K562 (cell line): ENCODE measurements around the gene CPSF4. TPM values are rescaled to one million over a fixed set of nuclear protein-coding genes. Genes with fewer than 3 reads are reported as not detected.

Source experiments
- CREM ChIP-seq: IDR thresholded peaks from 2 replicates; pipeline ENCODE4 v1.6.1; 2014; ENCODE audit warnings: antibody characterized with exemption, low read depth
- EGR1 ChIP-seq: fragments of 450-650 bp; conservative IDR thresholded peaks from 2 replicates; pipeline ENCODE4 v1.6.1; 2017; ENCODE audit warnings: mild to moderate bottlenecking
- LEF1 ChIP-seq: fragments of 450-650 bp; IDR thresholded peaks from 2 replicates; pipeline ENCODE4 v1.6.1; 2016; ENCODE audit warnings: mild to moderate bottlenecking
- MEF2D ChIP-seq: conservative IDR thresholded peaks from 2 replicates; pipeline ENCODE4 v1.6.1; 2016; ENCODE audit warnings: low read depth, missing genetic modification characterization, missing compliant biosample characterization
- POLR2AphosphoS2 ChIP-seq: IDR thresholded peaks from 2 replicates; pipeline ENCODE4 v1.6.1; 2012; ENCODE audit warnings: low read length, improper control_type of control experiment
- PTRF ChIP-seq: fragments of 450-650 bp; IDR thresholded peaks from 2 replicates; pipeline ENCODE4 v1.6.1; 2016; ENCODE audit warnings: mild to moderate bottlenecking, missing genetic modification characterization, missing compliant biosample characterization
- SMARCB1 ChIP-seq: IDR thresholded peaks from 2 replicates; pipeline ENCODE4 v1.6.1; 2011; ENCODE audit warnings: improper control_type of control experiment, low read depth; ENCODE audit not compliant: insufficient read length
- SNRNP70 ChIP-seq: fragments of 200-400 bp; formaldehyde crosslinking; optimal IDR thresholded peaks from 2 replicates; pipeline ENCODE3; 2017; ENCODE audit warnings: low read depth, low read length
- SPI1 ChIP-seq: IDR thresholded peaks from 2 replicates; pipeline ENCODE4 v1.6.1; 2011; ENCODE audit warnings: low read depth, low read length, control low read depth, borderline replicate concordance
- TRIM28 ChIP-seq: fragments of 450-650 bp; IDR thresholded peaks from 2 replicates; pipeline ENCODE4 v1.6.1; 2017
- ZBTB17 ChIP-seq: fragments of 450-650 bp; formaldehyde crosslinking; IDR thresholded peaks from 2 replicates; pipeline ENCODE4 v1.4.0; 2020; ENCODE audit warnings: mild to moderate bottlenecking
- ZNF639 ChIP-seq, 2 experiments: fragments of 200-800 bp in 1 of 2; sonication (Bioruptor generic) in 1 of 2; sonication (generic) in 1 of 2; formaldehyde crosslinking in 1 of 2; IDR thresholded peaks in 1 of 2; conservative IDR thresholded peaks in 1 of 2; 2 replicates each; pipeline versions ENCODE4 v1.5.0 to v1.6.1; 2016 to 2020; ENCODE audit warnings: missing compliant biosample characterization in 1 of 2, missing genetic modification characterization in 1 of 2, missing genetic modification reagents in 1 of 2
- polyA plus RNA-seq, 8 experiments: library from polyadenylated mRNA; depleted of rRNA in 4 of 8; stranded (reverse) in 5 of 8; unstranded in 3 of 8; fragments of >200 nt; fragmentation: Nextera tagmentation in 2 of 8; fragmentation: Illumina TruSeq in 1 of 8; extraction: Ambion mirVana in 2 of 8; extraction: Trizol in 1 of 8; gene quantifications; 2 replicates each; pipeline versions ENCODE4 v1.2.1 to v1.2.3, GENCODE V29; 2011 to 2014; ENCODE audit warnings: inconsistent platforms in 1 of 8, missing spikeins in 1 of 8
- total RNA-seq, 7 experiments: library from RNA; depleted of rRNA in 6 of 7; stranded (reverse); fragments of >200 nt in 6 of 7; fragmentation: Illumina TruSeq in 2 of 7; extraction: Trizol in 2 of 7; gene quantifications; 2 replicates each; pipeline versions ENCODE4 v1.2.1 to v1.2.3, GENCODE V29; 2011 to 2021; ENCODE audit warnings: low replicate concordance in 1 of 7
- TF ChIP-seq, protein P1 (sequence below): sonication (generic); formaldehyde crosslinking; IDR thresholded peaks from 2 replicates; pipeline ENCODE4 v1.8.0; 2023; ENCODE audit warnings: missing genetic modification reagents, mild to moderate bottlenecking, borderline replicate concordance
- TF ChIP-seq, protein P2 (sequence below): sonication (generic); formaldehyde crosslinking; IDR thresholded peaks from 2 replicates; pipeline ENCODE4 v1.4.0; 2020; ENCODE audit warnings: mild to moderate bottlenecking, missing genetic modification reagents
- TF ChIP-seq, protein P3 (sequence below): fragments of 450-650 bp; IDR thresholded peaks from 2 replicates; pipeline ENCODE4 v1.7.0; 2016; ENCODE audit warnings: borderline replicate concordance

Gene CPSF4
- total and polyA plus RNA-seq, 9 of the 15 experiments (the other 6 are each of a cell fraction or from before 2014, with no cell fraction given): 16.9 to 118 (median 71.7) TPM

- TF ChIP-seq, protein P1, sequence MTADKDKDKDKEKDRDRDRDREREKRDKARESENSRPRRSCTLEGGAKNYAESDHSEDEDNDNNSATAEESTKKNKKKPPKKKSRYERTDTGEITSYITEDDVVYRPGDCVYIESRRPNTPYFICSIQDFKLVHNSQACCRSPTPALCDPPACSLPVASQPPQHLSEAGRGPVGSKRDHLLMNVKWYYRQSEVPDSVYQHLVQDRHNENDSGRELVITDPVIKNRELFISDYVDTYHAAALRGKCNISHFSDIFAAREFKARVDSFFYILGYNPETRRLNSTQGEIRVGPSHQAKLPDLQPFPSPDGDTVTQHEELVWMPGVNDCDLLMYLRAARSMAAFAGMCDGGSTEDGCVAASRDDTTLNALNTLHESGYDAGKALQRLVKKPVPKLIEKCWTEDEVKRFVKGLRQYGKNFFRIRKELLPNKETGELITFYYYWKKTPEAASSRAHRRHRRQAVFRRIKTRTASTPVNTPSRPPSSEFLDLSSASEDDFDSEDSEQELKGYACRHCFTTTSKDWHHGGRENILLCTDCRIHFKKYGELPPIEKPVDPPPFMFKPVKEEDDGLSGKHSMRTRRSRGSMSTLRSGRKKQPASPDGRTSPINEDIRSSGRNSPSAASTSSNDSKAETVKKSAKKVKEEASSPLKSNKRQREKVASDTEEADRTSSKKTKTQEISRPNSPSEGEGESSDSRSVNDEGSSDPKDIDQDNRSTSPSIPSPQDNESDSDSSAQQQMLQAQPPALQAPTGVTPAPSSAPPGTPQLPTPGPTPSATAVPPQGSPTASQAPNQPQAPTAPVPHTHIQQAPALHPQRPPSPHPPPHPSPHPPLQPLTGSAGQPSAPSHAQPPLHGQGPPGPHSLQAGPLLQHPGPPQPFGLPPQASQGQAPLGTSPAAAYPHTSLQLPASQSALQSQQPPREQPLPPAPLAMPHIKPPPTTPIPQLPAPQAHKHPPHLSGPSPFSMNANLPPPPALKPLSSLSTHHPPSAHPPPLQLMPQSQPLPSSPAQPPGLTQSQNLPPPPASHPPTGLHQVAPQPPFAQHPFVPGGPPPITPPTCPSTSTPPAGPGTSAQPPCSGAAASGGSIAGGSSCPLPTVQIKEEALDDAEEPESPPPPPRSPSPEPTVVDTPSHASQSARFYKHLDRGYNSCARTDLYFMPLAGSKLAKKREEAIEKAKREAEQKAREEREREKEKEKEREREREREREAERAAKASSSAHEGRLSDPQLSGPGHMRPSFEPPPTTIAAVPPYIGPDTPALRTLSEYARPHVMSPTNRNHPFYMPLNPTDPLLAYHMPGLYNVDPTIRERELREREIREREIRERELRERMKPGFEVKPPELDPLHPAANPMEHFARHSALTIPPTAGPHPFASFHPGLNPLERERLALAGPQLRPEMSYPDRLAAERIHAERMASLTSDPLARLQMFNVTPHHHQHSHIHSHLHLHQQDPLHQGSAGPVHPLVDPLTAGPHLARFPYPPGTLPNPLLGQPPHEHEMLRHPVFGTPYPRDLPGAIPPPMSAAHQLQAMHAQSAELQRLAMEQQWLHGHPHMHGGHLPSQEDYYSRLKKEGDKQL (CRISPR knock-in tag): no peak
- TF ChIP-seq ZBTB17 (no peak), CREM (no peak; the same call in 1 of the 2 replicates), SNRNP70 (no peak), SMARCB1 (no peak), SPI1 (no peak), ZNF639 (CRISPR knock-in tag; conservative IDR thresholded peaks at IDR 0.05 in 1 of 2, IDR thresholded peaks at IDR 0.05 in 1 of 2) (no peak), LEF1 (no peak), PTRF (no peak), POLR2AphosphoS2 (no peak), TRIM28 (no peak), MEF2D (0 out of 2 replicates have a peak, but pooled peaks have one; percentile 30), EGR1 (0 out of 2 replicates have a peak, but pooled peaks have one; percentile 4)
- TF ChIP-seq, protein P2, sequence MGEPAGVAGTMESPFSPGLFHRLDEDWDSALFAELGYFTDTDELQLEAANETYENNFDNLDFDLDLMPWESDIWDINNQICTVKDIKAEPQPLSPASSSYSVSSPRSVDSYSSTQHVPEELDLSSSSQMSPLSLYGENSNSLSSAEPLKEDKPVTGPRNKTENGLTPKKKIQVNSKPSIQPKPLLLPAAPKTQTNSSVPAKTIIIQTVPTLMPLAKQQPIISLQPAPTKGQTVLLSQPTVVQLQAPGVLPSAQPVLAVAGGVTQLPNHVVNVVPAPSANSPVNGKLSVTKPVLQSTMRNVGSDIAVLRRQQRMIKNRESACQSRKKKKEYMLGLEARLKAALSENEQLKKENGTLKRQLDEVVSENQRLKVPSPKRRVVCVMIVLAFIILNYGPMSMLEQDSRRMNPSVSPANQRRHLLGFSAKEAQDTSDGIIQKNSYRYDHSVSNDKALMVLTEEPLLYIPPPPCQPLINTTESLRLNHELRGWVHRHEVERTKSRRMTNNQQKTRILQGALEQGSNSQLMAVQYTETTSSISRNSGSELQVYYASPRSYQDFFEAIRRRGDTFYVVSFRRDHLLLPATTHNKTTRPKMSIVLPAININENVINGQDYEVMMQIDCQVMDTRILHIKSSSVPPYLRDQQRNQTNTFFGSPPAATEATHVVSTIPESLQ (CRISPR knock-in tag): no peak
- TF ChIP-seq, protein P3, sequence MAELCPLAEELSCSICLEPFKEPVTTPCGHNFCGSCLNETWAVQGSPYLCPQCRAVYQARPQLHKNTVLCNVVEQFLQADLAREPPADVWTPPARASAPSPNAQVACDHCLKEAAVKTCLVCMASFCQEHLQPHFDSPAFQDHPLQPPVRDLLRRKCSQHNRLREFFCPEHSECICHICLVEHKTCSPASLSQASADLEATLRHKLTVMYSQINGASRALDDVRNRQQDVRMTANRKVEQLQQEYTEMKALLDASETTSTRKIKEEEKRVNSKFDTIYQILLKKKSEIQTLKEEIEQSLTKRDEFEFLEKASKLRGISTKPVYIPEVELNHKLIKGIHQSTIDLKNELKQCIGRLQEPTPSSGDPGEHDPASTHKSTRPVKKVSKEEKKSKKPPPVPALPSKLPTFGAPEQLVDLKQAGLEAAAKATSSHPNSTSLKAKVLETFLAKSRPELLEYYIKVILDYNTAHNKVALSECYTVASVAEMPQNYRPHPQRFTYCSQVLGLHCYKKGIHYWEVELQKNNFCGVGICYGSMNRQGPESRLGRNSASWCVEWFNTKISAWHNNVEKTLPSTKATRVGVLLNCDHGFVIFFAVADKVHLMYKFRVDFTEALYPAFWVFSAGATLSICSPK: peak; percentile 92; the same call in 1 of the 2 replicates
Observed at GRCh38 chr7:99409192-99409572, 29.6 kb upstream of the CPSF4 start (continued).
